DND-41 (cell line): ENCODE measurements around the gene GOLGA6C.

Source experiments
- ATAC-seq: fragments of 200-7000 bp; cut with Tn5 transposase; 3 replicates; pipeline ENCODE4 v1.9.1; 2021; ENCODE audit warnings: low read depth; ENCODE audit not compliant: insufficient read depth
- DNase-seq: peaks from one replicate; pipeline ENCODE4 v3.0.0-alpha.2; 2020
- H2AFZ ChIP-seq: 2 replicates; pipeline ENCODE4 v1.6.0; 2012; ENCODE audit warnings: low read depth, low read length
- H3K27ac ChIP-seq: 2 replicates; pipeline ENCODE4 v1.5.1; 2012; ENCODE audit warnings: low read length, inconsistent platforms
- H3K27me3 ChIP-seq: fragments of 200-600 bp; sonication (generic); 2 replicates; pipeline ENCODE4 v1.6.0; 2012; ENCODE audit warnings: low read length, mild to moderate bottlenecking, inconsistent platforms; ENCODE audit not compliant: insufficient read depth, poor library complexity
- H3K36me3 ChIP-seq: 2 replicates; pipeline ENCODE4 v1.5.1; 2012; ENCODE audit warnings: low read length, inconsistent platforms; ENCODE audit not compliant: insufficient read depth
- H3K4me1 ChIP-seq: 2 replicates; pipeline ENCODE4 v1.5.1; 2012; ENCODE audit warnings: mild to moderate bottlenecking, low read length; ENCODE audit not compliant: insufficient read depth
- H3K4me2 ChIP-seq: 2 replicates; pipeline ENCODE4 v1.6.0; 2012; ENCODE audit warnings: mild to moderate bottlenecking, moderate library complexity, low read length, inconsistent platforms; ENCODE audit not compliant: insufficient read depth
- H3K4me3 ChIP-seq, 2 experiments: fragments of 200-600 bp in 1 of 2; shearing (Covaris generic) in 1 of 2; 2 replicates each; pipeline ENCODE4 v1.5.1; 2012 to 2016; ENCODE audit warnings: inconsistent platforms in 2 of 2, low read length in 2 of 2, mild to moderate bottlenecking in 2 of 2, low read depth in 1 of 2, moderate library complexity in 1 of 2
- H3K79me2 ChIP-seq: 2 replicates; pipeline ENCODE4 v1.6.0; 2012; ENCODE audit warnings: low read length, inconsistent platforms; ENCODE audit not compliant: insufficient read depth
- H3K9ac ChIP-seq: 2 replicates; pipeline ENCODE4 v1.6.0; 2012; ENCODE audit warnings: low read depth, mild to moderate bottlenecking, inconsistent platforms, low read length, moderate library complexity
- H3K9me3 ChIP-seq: 2 replicates; pipeline ENCODE4 v1.5.1; 2012; ENCODE audit warnings: low read length, moderate library complexity, mild to moderate bottlenecking, inconsistent platforms; ENCODE audit not compliant: insufficient read depth, severe bottlenecking
- H4K20me1 ChIP-seq: 2 replicates; pipeline ENCODE4 v1.6.0; 2012; ENCODE audit warnings: low read length; ENCODE audit not compliant: insufficient read depth
- EZH2 ChIP-seq: IDR thresholded peaks from 3 replicates; pipeline ENCODE4 v1.6.1; 2012; ENCODE audit warnings: borderline replicate concordance, low read depth, mild to moderate bottlenecking, moderate library complexity, low read length, inconsistent platforms; ENCODE audit not compliant: severe bottlenecking
- TF ChIP-seq, protein P1 (sequence below): IDR thresholded peaks from 2 replicates; pipeline ENCODE4 v1.5.1; 2012; ENCODE audit warnings: borderline replicate concordance, low read length, moderate library complexity, mild to moderate bottlenecking; ENCODE audit not compliant: poor library complexity, severe bottlenecking; ENCODE audit errors: extremely low read depth

GOLGA6C gene

DNA sequence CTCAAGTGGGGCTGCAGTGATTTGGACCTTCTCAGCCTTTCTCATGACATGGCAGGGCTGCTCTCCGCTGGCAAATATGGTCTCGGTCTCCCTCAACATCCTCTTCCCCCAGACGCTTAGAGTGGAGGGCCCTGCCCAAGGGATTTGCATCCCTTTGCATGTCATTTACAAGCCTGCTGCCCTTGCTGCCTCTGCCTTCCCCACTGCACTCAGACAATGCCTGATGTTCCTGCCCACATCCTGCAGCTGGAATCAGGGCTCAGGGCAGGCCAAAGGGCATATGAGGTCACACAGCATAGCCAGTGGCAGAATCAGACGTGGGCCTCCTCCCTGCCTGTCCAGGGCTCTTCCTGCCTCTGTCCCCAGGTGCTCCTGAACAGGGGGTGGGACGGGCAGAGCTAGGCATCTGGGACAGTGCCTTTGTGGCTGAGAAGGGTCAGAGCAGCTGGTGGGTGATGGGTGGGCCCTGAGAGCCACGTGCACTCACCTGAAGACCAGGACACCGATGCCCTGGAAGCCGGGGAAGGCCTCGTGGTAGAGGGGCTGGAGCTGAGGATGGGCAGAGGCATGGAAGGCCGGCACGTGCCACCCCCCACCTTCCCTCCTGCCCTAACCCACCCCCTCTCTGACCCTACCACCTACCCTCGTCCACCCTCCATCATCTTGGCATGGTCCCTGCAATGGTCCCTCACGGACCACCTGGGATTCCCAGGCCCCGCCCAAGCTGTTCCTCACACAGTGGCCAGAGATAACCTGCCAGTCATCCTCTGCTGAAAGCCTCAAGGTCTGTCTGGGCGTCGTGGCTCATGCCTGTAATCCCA, 27.4 kb upstream of the GOLGA6C start:
- H3K36me3 ChIP-seq: no peaks in the 10 kb centered on the region
- H3K9me3 ChIP-seq: no peaks in the 10 kb centered on the region
- H3K79me2 ChIP-seq: no peaks in the 10 kb centered on the region
- H3K27me3 ChIP-seq: peaks cover 4% of the 10 kb centered on the region
- no peak overlapping the region for H3K4me3 ChIP-seq
- no peak overlapping the region for H3K4me2 ChIP-seq
- H3K4me1 ChIP-seq: no peaks in the 10 kb centered on the region
- TF ChIP-seq, protein P1, sequence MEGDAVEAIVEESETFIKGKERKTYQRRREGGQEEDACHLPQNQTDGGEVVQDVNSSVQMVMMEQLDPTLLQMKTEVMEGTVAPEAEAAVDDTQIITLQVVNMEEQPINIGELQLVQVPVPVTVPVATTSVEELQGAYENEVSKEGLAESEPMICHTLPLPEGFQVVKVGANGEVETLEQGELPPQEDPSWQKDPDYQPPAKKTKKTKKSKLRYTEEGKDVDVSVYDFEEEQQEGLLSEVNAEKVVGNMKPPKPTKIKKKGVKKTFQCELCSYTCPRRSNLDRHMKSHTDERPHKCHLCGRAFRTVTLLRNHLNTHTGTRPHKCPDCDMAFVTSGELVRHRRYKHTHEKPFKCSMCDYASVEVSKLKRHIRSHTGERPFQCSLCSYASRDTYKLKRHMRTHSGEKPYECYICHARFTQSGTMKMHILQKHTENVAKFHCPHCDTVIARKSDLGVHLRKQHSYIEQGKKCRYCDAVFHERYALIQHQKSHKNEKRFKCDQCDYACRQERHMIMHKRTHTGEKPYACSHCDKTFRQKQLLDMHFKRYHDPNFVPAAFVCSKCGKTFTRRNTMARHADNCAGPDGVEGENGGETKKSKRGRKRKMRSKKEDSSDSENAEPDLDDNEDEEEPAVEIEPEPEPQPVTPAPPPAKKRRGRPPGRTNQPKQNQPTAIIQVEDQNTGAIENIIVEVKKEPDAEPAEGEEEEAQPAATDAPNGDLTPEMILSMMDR: no peak
- TF ChIP-seq EZH2: no peak
- H3K27ac ChIP-seq: no peak overlapping the region
- no peak for ATAC-seq
- H4K20me1 ChIP-seq: no peaks in the 10 kb centered on the region
- H3K9ac ChIP-seq: no peak overlapping the region
- no peak overlapping the region for H2AFZ ChIP-seq
- DNase-seq: no peak

DNA sequence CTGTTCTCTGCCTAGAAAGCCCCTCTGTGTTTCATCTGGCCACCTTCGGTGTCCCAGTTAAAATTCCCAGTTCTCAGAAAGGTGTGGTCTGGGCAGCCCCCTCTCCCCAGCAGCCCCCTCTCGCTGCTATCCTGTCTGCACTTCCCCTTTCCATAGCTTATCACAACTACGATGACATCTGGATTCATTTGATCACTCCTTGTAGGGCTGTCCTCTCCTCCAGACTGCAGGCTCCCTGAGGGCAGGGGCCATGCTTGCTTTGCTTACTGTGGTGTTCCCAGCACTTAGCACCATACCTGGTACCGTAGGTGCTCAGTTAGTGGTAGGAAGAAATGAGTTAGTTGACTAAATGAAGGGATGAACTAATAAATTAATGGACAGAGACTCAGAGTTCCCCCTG, 26.3 kb upstream of the GOLGA6C start:
- no peak overlapping the region for H3K27ac ChIP-seq
- H3K79me2 ChIP-seq: no peaks in the 10 kb centered on the region
- DNase-seq (no peak), ATAC-seq (no peak)
- H2AFZ ChIP-seq: no peak overlapping the region
- no peaks in the 10 kb centered on the region for H3K9me3 ChIP-seq
- H3K4me3 ChIP-seq: no peak overlapping the region
- H3K4me2 ChIP-seq: no peak overlapping the region
- H4K20me1 ChIP-seq: no peaks in the 10 kb centered on the region
- H3K36me3 ChIP-seq: no peaks in the 10 kb centered on the region
- TF ChIP-seq EZH2: no peak
- no peak overlapping the region for H3K9ac ChIP-seq
- H3K27me3 ChIP-seq: peaks cover 4% of the 10 kb centered on the region
- no peaks in the 10 kb centered on the region for H3K4me1 ChIP-seq

DNA sequence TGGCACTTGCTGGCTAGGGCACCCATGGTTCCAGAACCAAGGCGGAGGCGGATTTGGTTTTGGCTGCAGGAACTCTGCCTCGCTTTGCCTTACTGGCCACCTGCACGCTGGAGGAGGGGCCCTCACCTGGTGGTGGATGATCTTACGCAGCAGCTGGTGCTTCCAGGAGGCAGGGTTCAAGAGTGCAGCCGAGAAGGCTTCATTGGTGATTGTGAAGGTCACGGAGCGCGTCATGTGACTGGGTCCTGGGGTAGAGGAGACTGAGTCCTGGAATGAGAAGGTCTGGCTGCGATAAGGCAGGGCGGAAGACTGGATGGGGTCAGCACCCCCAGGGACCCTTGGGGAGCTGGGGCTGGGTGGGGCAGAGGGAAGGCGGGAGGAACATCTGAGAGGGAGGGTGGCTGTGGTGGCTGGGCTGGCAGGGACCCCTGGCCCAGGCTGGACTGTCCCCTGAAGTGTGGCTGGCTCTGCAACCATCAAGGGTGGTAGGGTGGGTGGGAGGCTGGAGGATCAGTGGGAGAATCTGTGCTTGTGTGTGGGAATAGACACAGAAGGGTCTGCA, 25.8 kb upstream of the GOLGA6C start:
- TF ChIP-seq, protein P1: no peak
- TF ChIP-seq EZH2: no peak
- DNase-seq (no peak), ATAC-seq (no peak)
- H2AFZ ChIP-seq: no peak overlapping the region
- H3K9ac ChIP-seq: no peak overlapping the region
- peaks cover 3% of the 10 kb centered on the region for H3K27me3 ChIP-seq
- no peak overlapping the region for H3K4me3 ChIP-seq
- no peaks in the 10 kb centered on the region for H3K9me3 ChIP-seq
- H3K4me2 ChIP-seq: no peak overlapping the region
- H4K20me1 ChIP-seq: no peaks in the 10 kb centered on the region
- no peaks in the 10 kb centered on the region for H3K36me3 ChIP-seq
- H3K27ac ChIP-seq: no peak overlapping the region
- H3K79me2 ChIP-seq: no peaks in the 10 kb centered on the region
- no peaks in the 10 kb centered on the region for H3K4me1 ChIP-seq

DNA sequence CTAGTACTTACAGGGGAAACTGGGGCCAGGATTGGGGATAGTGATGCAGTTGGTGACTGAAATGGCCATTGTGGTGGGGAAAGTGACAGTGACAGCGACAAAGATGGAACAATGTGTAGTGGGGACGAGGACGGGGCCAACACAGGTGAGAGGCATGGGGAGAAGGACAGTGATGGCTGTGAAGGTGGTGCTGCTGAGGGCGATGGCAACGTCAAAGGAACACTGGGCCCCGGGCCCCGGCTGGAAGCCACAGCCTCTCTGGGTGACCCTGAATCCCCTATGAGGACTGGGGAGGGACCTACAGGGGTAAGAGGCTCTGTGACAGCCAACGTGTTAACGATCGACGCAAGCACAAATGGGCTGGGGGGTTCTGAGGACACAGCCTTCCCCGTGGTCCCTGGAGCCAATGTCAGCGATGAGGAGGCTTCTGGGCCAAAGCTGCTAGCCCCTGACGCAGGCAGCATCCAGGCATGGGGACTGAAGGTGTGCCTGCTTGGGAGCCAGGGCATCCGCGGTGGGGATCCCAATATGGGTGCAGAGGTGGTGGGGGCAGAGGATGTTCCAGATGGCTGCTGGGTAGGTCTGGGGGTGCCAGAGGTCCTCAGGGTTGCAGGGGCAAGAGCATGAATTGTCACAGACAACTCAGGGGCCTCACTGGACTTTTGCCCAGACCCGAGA, 25.2 kb upstream of the GOLGA6C start:
- H3K27me3 ChIP-seq: peaks cover 2% of the 10 kb centered on the region
- H4K20me1 ChIP-seq: no peaks in the 10 kb centered on the region
- H3K9ac ChIP-seq: no peak overlapping the region
- DNase-seq: no peak
- H3K4me1 ChIP-seq: no peaks in the 10 kb centered on the region
- H2AFZ ChIP-seq: no peak overlapping the region
- no peak overlapping the region for H3K4me3 ChIP-seq
- TF ChIP-seq EZH2: no peak
- TF ChIP-seq, protein P1: no peak
- no peaks in the 10 kb centered on the region for H3K9me3 ChIP-seq
- H3K4me2 ChIP-seq: no peak overlapping the region
- no peaks in the 10 kb centered on the region for H3K79me2 ChIP-seq
- H3K36me3 ChIP-seq: no peaks in the 10 kb centered on the region
- no peak overlapping the region for H3K27ac ChIP-seq
- ATAC-seq: no peak
